Medulla oblongata (tissue), 1 donor: ENCODE results near the gene ASPG.

ENCODE experiments used
- DNase-seq: peaks from one replicate; pipeline ENCODE4 v3.0.0-alpha.2; 2015; ENCODE audit errors: extremely low spot score

ASPG gene

DNA sequence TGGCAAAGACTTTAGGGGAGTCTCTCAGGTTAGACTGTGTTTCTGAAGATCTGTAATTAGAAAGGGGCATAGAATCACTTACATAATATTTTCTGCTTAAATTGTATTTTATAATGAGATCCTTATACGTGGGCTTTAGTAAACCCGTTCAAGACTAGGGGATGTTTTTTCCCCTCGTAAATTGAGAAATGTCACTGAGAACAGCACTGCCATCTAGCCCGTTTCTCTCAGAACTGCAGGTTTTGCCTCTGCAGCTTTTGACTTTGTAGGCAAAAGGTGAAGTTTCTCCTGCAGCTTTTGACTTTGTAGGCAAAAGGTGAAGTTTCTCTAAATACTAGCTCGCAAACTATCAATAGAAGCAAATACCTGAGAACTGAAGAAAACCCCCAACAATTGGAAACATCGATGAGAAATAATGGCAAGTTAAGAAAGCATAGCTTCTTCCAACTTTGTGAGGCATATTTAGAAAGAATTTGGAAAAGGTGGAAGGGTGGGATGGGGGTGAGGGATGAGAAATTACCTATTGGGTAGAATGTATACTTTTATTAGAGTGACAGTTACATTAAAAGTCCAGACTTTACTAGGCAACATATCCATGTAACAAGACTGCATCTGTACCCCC lies 9.9 kb upstream of the ASPG start:
- DNase-seq: no peak

DNA sequence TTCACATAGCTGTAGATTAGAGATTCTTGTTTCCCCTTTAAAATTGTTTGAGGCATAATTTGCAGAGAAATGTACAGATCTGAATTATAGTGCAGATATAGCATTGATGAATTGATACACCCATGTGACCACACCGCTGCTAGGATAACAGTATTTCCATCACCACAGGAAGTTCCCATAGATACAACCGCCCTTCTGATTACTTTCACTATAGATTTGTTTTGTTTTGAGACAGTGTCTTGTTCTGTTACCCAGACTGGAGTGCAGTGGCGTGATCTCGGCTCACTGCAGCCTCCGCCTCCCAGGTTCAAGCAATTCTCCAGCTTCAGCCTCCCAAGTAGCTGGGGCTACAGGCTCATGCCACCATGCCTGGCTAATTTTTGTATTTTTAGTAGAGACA lies 8.8 kb upstream of the ASPG start:
- no peak for DNase-seq

DNA sequence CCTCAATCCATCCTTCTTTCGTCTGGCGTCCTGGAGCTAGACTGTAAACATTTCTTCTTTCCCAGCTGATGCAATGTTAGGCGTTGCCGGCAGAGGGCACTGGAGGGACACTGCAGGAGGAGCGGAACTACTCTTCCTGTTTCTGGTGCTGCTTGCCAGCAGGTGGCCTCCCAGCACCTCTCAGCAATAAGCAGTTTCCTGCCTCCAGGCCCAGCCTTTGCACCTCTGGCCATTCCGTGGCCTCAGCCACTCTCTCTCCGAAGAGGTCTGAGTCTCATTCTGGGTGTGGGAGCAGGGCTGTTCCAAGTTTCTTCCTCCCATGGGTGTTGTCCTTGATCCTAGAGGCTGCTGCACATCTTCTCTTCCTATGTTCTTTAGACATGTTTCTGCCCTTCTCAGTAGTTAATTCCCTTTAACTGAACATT lies 7.5 kb upstream of the ASPG start:
- DNase-seq: peak; percentile 90

DNA sequence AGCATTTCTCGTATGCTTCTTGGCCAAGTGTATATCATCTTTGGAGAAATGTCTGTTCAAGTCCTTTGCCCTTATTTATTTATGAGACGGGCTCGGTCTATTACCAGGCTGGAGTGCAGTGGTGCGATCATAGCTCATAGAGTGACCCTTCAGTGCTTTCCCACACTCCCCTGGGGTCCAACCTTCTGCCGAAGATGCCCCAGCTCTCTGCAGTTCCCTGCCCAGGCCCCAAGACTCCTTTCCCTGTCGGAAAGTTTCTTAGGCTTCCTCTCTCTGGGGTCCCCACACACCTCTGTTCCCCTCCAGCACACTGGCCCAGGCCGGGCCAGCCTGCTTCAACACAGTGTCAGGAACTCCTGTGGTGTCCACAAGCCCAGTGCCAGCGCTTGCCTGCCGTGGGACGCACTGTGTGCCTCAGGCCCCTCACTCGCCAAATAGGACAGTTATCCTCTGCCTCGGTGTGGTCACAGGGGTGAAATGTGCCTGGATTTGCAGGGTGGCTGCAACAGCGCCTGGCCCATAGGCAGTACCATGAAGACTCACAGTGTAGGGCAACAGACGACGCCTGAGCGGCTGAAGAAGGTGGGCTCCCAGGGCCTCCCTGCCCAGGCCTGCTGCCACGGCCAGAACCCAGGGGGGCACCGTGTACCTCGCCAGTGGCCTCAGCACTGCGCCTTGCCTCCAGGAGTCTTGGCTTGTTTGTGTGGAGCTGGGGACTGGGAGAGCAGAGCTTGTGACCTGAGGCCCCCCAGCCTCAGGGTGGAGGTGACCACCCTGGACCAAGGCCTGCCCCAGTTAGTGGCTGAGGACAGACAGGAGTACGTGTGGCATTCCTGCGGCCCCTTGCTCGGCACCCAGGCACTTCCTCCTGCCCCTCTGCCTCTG lies 4.9 kb upstream of the ASPG start:
- DNase-seq: no peak

DNA sequence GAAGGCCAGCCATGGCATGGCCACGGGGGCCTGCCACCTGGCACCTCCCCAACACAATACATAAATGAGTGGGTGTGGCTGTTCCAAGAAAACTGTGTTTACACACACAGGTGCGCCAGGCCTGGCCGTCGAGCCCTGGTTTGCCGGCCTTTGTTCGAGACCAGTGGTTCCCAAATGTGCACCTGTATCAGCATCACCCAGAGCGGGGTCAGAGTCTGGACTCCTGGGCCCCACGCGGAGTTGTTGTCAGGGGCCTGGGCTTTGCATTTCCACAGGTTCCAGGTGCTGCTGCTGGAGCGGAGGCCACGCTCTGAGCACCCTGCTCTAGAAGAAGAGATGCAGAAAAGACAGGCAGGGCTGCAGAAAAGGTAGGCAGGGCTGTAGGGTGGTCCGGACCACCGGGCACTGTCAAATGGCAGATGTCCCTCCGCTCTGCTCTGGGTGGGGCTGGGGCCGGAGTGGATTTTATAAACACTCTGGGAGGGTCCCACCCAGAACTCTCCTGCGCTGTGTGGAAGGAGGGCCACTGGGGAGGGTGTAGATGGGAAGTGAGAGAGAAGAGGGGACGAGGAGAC lies 4.2 kb upstream of the ASPG start:
- DNase-seq: no peak

DNA sequence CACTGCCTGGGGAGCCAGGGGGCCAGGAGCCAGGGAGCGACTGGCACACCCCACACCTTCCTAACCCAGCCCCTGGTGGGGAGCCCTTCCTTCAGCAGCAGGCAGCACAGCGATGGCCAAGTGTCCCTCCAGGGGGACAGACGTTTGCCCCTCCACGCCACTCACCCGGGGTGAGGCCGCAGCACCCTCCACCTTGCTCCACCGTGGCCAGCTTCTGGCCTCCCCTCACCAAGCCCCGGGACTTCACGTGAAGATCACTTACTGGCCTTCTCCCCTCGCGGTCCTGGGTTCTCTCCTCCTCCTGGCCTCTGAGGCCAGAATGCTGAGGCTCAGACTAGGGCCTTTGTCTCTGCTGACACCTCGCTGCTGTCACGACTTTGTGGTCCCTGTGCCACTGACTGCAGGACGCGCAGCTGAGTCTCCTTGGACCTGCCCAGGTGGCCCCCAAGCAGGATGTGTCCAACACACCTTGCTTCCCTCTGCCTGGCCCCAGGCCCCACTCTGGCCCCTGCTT lies 3.5 kb upstream of the ASPG start:
- no peak for DNase-seq

DNA sequence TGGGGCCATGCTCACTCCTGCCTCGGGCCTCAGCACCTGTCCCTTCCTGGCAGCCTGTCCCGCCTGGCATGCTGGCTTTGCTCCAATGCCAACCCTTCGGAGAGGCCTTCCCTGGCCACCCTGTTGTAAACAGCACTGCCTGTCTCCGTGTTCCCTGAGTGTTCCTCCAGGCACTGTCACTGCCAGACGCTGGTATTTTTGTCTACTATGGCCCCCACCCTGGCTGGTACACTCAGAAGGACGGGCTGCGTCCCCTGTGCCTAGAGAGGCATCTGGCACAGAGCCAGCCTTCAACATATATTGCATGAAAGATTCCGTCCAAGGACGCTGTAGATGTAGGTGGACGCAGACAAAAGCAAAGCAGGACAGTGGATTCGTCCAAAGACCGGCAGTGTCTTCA lies 2.7 kb upstream of the ASPG start:
- no peak for DNase-seq

DNA sequence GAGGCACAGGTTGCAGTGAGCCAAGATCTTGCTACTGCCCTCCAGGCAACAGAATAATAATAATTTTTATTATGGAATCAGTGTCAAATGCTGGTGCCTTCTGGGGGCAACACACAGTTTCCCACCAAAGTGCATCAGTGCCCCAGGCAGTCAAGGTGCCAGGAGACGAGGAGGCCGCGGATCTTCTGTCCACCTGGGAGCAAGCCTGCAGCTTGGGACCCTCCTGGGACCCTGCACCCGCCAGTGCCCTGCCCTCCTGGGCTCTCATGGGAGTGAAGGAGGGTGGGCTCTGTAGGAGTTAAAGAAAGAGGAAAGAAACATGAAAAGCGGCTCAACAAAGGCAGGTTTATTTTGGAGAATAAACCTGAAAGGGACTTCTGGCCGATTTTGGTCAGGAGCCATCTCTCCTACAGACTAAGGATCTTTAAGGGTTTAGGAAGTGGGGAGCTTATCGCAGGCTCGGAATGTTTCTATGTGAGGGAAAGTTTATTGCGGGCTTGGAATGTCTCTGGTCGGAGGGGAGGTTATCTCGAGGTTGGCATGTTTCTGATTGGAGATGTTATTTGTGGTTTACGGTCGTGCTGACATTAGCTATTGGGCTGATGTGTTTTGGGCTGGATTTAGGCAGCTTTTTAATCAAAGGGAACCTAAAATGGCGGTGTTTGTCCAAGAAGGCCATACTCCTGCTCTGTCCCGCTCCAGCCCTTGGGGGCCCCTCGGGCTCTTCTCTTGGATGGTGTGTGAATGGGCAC lies 1.1 kb upstream of the ASPG start:
- DNase-seq: no peak

DNA sequence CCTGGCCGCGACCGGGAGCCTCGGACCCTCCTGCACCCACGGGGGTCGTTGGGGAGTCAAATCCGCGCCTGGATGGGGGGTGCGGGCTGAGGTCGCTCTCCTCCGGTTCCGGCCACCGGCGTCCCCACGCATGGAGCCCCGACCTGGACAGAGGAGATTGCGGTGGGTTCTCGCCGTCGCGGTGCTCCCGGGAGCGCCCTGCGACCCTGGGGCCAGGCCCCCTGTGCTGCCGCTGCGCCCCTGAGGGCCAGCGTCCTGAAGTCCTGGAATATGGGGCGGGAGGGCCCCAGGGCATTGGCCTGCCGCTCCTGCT lies 345 bp downstream of the ASPG start:
- DNase-seq: no peak

DNA sequence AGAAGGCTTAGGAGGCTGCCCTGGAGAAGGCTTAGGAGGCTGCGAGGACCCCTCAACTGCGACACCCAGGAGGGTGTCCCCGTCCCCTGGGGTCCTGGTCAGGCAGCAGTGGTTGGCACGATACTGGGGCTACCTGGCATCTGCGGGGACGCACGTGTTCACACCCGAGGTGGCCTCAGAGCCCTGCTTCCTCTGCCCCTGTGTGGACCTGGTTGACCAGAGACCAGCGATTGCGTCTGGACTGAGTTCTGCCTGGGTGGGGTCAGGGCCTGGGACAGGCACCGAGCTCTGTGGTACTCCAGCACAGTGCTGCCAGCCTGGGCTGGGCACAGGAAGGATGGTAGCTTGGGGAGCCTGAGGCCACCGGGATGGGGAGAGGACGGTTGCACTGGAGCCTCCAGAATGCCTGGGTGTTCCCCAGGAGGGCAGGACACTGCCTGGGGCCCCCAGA lies 735 bp downstream of the ASPG start:
- no peak for DNase-seq

DNA sequence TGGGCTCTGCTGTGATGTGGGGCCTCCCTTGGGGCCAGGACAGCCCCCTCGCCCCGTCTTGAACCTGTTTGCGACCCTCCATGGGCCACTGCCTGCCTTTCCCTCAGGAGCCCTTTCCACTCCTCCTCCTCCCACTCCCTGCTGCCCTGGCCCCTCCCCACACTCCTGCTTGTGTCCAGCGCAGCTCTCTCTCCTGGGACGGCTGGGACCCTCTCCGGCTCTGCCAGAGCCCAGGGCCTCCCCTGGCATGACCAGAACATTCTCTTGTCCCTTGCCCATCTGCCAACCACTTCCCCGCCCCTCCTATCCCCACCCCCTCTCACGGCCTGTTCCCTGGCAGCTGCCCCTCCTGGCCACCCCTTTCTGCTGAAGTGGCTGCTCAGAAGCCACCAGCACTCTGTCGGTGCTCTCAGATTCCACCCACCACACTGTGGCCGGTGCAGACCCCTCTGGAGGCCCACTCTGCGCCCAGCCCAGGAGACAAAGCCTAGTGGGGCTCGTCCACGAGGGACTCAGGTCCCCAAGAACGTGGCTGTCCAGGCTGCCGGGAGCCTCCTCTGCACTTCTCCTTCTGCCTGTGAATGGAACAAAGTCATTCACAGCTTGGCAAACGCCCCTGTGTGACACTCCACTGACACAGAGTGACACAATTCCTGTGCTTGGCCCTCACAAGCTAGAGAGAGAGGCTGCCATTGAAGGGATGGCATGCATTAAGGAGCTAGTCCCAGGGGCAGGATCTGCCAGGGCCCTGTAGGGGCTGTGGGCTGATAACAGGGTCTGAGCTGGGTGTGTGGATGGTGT lies 1.4 kb downstream of the ASPG start:
- DNase-seq: peak; percentile 26

DNA sequence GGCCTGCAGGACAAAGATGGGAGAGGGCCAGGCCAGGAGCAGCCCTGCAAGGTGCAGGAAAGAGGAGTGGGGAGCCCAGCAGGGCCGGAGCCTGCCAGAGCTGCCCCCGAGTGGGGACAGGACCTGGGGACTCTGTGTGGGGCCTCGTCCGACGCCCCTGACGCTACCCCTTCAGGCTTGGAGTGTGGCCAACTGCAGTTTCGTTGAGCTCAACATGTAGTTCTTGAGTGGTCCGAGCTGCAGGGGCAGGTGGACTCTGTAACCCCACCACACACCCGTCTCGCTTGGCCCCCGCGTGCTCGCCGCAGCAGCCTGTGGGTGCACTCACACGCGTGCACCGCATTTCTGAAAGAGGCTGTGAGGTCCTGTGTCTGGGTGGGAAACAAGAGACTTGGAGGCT lies 2.0 kb downstream of the ASPG start:
- DNase-seq: no peak

DNA sequence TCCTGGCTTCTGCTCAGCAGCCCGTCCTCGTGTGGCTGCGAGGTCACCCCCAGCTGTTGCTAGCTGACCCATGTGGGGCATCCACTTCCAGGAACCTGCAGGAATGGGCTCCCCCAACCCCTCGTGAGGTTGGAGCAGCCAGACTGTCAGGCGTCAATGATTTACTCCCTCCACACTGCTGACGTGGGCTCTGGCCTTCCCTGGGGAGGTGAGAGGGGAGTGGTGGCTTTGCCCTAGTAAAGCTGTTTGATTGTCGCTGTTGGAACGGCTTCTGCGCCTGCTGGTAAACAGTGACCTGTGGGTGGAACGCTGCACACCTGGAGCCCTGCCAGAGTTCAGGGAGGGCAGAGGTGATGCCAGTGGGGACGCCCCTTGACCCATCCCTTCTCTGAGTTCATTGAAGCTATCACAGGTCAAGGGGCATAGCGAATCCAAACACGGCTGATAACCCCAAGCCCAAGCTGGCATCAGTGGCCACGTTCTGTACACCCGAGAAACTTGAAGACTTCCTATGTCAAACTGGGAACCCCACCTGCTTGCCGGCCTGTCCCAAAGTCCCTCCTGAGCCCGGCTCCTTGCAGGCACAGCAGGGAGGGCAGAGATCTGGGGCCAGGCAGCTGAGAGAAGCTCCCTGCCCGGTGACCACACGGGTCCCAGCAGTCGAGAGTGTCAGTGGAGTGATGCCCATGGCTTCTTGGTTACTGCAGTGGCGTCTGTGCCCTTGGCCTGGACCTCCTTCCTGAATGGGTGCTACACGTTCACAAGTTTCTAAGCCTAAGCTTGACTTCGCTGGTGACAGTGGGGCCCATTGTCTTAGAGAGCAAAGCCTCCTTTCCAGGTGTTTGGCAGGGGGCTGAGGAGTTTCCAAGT lies 2.7 kb downstream of the ASPG start:
- DNase-seq: no peak

DNA sequence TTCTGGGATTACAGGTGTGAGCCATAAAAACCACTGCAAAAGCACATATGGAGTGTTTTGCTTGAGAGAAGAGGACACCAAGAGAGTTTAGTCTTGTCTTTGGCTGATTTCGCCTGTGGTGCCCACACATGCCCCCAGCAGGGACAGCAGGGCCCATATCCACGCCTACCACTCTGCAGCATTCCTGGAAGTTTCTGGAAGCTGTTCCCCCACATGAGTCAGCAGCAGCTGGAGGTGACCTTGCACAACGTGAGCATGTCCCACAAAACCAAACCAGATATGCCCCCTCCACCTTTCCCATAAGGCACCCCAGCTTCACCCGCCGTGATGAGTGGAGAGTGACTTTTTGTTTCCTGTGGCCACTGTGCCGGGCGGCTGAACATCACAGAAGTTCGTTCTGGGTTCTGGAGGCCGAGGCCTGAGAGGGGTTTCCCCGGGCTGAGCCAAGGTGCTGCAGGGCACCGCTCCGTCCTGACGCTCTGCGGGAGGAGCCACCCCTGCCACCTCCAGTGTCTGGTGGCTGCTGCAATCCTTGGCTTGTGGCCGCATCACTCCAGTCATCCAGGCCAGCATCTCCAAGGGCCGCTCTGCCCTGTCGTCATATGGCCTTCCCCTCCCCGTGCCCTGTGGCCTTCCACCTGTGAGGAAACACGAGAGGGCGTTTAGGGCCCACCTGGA lies 4.7 kb downstream of the ASPG start:
- no peak for DNase-seq

DNA sequence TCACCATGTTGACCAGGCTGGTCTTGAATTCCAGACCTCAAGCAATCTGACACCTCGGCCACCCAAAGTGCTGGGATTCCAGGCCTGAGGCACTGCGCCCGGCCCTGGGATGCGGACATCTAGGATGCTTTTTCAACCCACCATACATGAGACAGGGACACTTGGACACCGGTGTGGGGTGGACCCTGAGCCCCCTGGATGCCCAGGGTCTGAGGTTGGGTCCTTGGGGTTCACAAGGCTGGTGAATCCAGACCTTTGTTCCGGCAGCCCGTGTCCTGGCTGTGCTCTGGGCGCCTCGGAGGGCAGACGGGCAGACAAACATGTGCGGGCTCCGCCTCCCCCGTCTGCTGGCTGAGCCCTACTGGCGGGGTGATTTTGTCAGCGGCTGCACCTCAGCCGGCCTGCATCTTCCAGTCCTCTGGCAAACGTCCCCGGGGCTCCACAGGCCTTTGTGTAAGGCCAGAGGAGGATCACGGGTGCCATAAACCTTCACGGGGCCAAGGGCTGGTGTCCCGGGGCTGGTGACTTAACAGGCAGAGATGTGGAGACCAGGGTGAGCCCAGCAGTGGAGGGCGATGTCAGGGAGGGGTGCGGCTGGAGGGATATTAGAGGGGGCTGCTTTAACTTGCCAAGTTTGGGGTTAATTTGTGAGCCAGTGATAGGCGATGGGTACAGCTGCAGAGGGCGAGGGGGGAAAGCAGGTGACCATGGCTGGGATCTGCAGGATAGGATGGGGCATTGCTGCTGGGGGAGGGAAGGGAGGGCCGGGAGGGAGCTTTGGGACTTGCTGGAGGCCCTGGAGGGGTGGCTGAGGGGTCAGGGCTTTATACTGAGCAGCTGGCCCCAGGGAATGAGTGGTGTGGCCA lies 5.8 kb downstream of the ASPG start:
- no peak for DNase-seq

DNA sequence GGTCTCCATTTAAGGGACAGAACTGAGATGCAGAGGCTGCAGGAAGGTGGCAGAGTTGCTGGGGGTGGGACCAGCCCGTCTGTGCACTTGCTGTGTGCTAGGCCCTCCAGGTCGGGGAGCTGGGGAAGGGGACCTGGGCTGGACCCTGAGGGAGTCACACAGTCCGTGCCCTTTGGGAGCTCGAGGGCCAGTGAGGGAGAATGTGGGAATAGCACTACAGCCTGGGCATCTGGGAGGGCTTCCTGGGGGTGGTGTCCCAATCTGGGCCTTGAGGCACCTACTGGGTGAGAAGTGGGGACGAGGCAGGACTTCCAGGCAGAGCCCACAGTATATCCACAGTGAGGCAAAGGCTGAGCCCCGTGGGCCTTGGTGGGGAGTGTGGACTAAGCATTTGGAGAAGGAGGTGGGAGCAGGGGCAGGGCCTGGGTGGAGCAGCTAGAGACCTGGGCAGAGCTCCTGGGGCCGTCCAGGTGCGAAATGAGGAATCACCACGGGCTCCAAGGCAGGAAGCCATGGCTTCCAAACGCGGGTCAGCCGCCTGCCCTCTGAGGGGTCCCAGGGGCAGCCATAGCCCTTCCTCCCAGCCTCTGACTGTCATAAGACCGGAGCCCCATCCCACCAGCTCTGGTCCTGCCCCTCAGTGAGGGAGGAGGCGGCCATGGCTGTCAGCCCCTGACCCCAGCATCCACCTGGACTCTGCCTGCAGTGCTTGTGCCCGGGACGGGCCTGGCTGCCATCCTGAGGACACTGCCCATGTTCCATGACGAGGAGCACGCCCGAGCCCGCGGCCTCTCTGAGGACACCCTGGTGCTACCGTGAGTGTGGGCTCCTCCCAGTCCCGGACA lies 6.6 kb downstream of the ASPG start:
- no peak for DNase-seq

DNA sequence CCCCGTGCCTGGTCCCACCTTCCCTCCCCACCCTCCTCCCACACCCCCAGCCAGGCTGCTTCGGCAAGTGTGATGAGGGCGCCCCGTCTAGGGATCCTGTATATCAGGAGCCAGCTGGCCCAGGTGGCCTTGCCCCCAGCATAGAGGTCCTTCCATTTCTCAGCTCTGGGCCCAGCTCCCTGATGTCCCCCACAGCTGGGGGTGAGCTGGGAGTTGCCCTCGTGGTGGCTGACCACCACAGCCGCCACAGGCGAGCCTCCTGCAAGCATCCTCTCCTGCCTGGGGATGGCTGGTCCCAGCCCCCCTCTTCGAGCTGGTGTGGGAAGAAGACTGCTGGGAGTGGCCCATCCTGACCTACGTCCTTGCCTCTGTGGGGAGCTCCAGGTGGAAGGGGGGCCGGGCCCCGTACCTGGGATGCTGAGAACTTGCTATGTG lies 7.4 kb downstream of the ASPG start:
- no peak for DNase-seq
